A549 (cell line): ENCODE data around the gene NCAPH2. TPM values are rescaled to one million over a fixed set of nuclear protein-coding genes. Genes with fewer than 3 reads are reported as not detected.

Experiments used
- ATAC-seq, 2 experiments: fragments of 200-7000 bp in 1 of 2; fragments of >200 bp in 1 of 2; cut with Nextera tagmentation in 1 of 2; cut with Tn5 transposase in 1 of 2; 3 replicates each; pipeline versions ENCODE4 v1.8.0 to v1.9.1; 2018 to 2020; ENCODE audit warnings: mild to moderate bottlenecking in 1 of 2, moderate library complexity in 1 of 2
- CTCF ChIA-PET: fragments of 300-600 bp; sonication (Branson Sonifier 250); formaldehyde crosslinking; extraction: SDS; loops from one replicate; lab custom pipeline; 2021; ENCODE audit warnings: antibody characterized with exemption, inconsistent platforms; lab: Yijun Ruan, JAX
- POLR2A ChIA-PET: fragments of 350-600 bp; formaldehyde crosslinking; extraction: SDS; loops from one replicate; lab custom pipeline; 2021; ENCODE audit warnings: antibody characterized with exemption, inconsistent platforms; lab: Yijun Ruan, JAX
- DNase-seq, 2 experiments: peaks; one replicate each; pipeline versions ENCODE4 v3.0.0 to v3.0.0-alpha.2; 2011 to 2016; ENCODE audit warnings: low read depth in 1 of 2, low spot score in 1 of 2
- FAIRE-seq: peaks from 2 replicates; lab custom pipeline; 2011; peaks lifted over from hg19 to GRCh38; lab: Jason Lieb, UNC
- H3K27ac ChIP-seq, 2 experiments: fragments of >200 bp; sonication (Bioruptor Twin); formaldehyde crosslinking; 3 replicates each; pipeline ENCODE4 v1.5.1; 2016 to 2017
- H3K4me1 ChIP-seq: fragments of >200 bp; sonication (Bioruptor Twin); formaldehyde crosslinking; 3 replicates; pipeline ENCODE4 v1.6.1; 2016
- H3K4me2 ChIP-seq: fragments of >200 bp; sonication (Bioruptor Twin); formaldehyde crosslinking; 3 replicates; pipeline ENCODE4 v1.6.1; 2016
- H3K4me3 ChIP-seq: fragments of >200 bp; sonication (Bioruptor Twin); formaldehyde crosslinking; 3 replicates; pipeline ENCODE4 v1.5.1; 2016
- H3K9me3 ChIP-seq: fragments of >200 bp; sonication (Bioruptor Twin); formaldehyde crosslinking; 3 replicates; pipeline ENCODE4 v1.6.1; 2016
- BHLHE40 ChIP-seq: IDR thresholded peaks from 2 replicates; pipeline ENCODE4 v1.6.1; 2012; ENCODE audit warnings: low read depth, low read length, inconsistent platforms
- CHD4 ChIP-seq: fragments of 200-600 bp; sonication (generic); IDR thresholded peaks from 2 replicates; pipeline ENCODE4 v1.6.1; 2016; ENCODE audit warnings: antibody characterized with exemption, mild to moderate bottlenecking, borderline replicate concordance
- ELK1 ChIP-seq: fragments of 150-350 bp; IDR thresholded peaks from 2 replicates; pipeline ENCODE4 v1.6.1; 2014; ENCODE audit warnings: low read depth, mild to moderate bottlenecking, low read length
- FOSB ChIP-seq: fragments of 250-450 bp; sonication (Bioruptor Pico); IDR thresholded peaks from 2 replicates; pipeline ENCODE4 v1.5.0; 2020; ENCODE audit warnings: mild to moderate bottlenecking, moderate library complexity
- FOXS1 ChIP-seq: fragments of 250-450 bp; sonication (Bioruptor Pico); IDR thresholded peaks from 2 replicates; pipeline ENCODE4 v1.5.0; 2020; ENCODE audit warnings: mild to moderate bottlenecking, moderate library complexity
- GATA3 ChIP-seq: IDR thresholded peaks from 2 replicates; pipeline ENCODE4 v1.6.1; 2012; ENCODE audit warnings: borderline replicate concordance
- MAFK ChIP-seq: fragments of 450-650 bp; IDR thresholded peaks from 2 replicates; pipeline ENCODE4 v1.6.1; 2014; ENCODE audit not compliant: partially characterized antibody
- MAZ ChIP-seq: fragments of 150-350 bp; IDR thresholded peaks from 2 replicates; pipeline ENCODE4 v1.6.1; 2014; ENCODE audit warnings: antibody characterized with exemption, low read depth, low read length, borderline replicate concordance
- NPAS2 ChIP-seq: fragments of 250-450 bp; sonication (Bioruptor Pico); IDR thresholded peaks from 2 replicates; pipeline ENCODE4 v1.8.0; 2022; ENCODE audit warnings: mild to moderate bottlenecking, moderate library complexity, borderline replicate concordance
- NR3C1 ChIP-seq: fragments of >200 bp; sonication (Bioruptor Twin); formaldehyde crosslinking; IDR thresholded peaks from 3 replicates; pipeline ENCODE4 v1.6.1; 2017
- POLR2A ChIP-seq: IDR thresholded peaks from 2 replicates; pipeline ENCODE4 v1.6.1; 2012; ENCODE audit warnings: mild to moderate bottlenecking, low read length
- RCOR1 ChIP-seq: fragments of 150-350 bp; IDR thresholded peaks from 2 replicates; pipeline ENCODE4 v1.6.1; 2014; ENCODE audit warnings: antibody characterized with exemption, low read length, low read depth
- REST ChIP-seq: fragments of 200-600 bp; sonication (generic); IDR thresholded peaks from 2 replicates; pipeline ENCODE4 v1.6.1; 2016; ENCODE audit warnings: antibody characterized with exemption, mild to moderate bottlenecking, moderate library complexity
- RFX5 ChIP-seq: fragments of 450-650 bp; IDR thresholded peaks from 2 replicates; pipeline ENCODE4 v1.7.1; 2014; ENCODE audit warnings: antibody characterized with exemption, mild to moderate bottlenecking, moderate library complexity
- TFCP2L1 ChIP-seq: fragments of 250-450 bp; sonication (Bioruptor Pico); IDR thresholded peaks from 2 replicates; pipeline ENCODE4 v1.5.0; 2021; ENCODE audit warnings: mild to moderate bottlenecking
- TP53 ChIP-seq: fragments of 250-450 bp; sonication (Bioruptor Pico); IDR thresholded peaks from 2 replicates; pipeline ENCODE4 v1.5.0; 2021; ENCODE audit warnings: mild to moderate bottlenecking, moderate library complexity
- USF2 ChIP-seq: fragments of 450-650 bp; IDR thresholded peaks from 2 replicates; pipeline ENCODE4 v1.6.1; 2014; ENCODE audit warnings: antibody characterized with exemption
- ZC3H11A ChIP-seq: fragments of 450-650 bp; IDR thresholded peaks from 2 replicates; pipeline ENCODE4 v1.6.1; 2014; ENCODE audit warnings: antibody characterized with exemption, mild to moderate bottlenecking
- ZFP36 ChIP-seq: fragments of 450-650 bp; IDR thresholded peaks from 2 replicates; pipeline ENCODE4 v1.6.1; 2014; ENCODE audit warnings: borderline replicate concordance; ENCODE audit not compliant: partially characterized antibody
- ZNF302 ChIP-seq: fragments of 250-450 bp; sonication (Bioruptor Pico); IDR thresholded peaks from 2 replicates; pipeline ENCODE4 v1.9.0; 2021; ENCODE audit warnings: inconsistent platforms, mild to moderate bottlenecking, moderate library complexity
- WGBS: methylation state at CpG from one replicate; pipeline ENCODE4 v1.1.6; 2017; ENCODE audit errors: missing lambda C conversion rate; 5-methylcytosine and 5-hydroxymethylcytosine counted together
- polyA plus RNA-seq, 4 experiments: library from polyadenylated mRNA; depleted of rRNA in 3 of 4; stranded (reverse); fragments of >200 nt; fragmentation: RNase III in 1 of 4; extraction: RNeasy Plus Mini Kit Qiagen cat#74134 plus additional on column Dnase treatment in 1 of 4; gene quantifications; 2 replicates in 3 of 4; 3 replicates in 1 of 4; pipeline ENCODE4 v1.2.3, GENCODE V29; 2011 to 2017
- TF ChIP-seq, protein P1 (sequence below): IDR thresholded peaks from 2 replicates; pipeline ENCODE4 v1.6.1; 2012
- TF ChIP-seq, protein P2 (sequence below): fragments of >200 bp; sonication (Bioruptor Twin); formaldehyde crosslinking; IDR thresholded peaks from 3 replicates; pipeline ENCODE4 v1.5.1; 2016
- TF ChIP-seq, protein P3 (sequence below): fragments of 250-450 bp; sonication (Bioruptor Pico); IDR thresholded peaks from 2 replicates; pipeline ENCODE4 v1.5.0; 2020; ENCODE audit warnings: low read depth, mild to moderate bottlenecking, moderate library complexity
- TF ChIP-seq, protein P4 (sequence below): IDR thresholded peaks from 2 replicates; pipeline ENCODE4 v1.6.1; 2012

The NCAPH2 gene
- polyA plus RNA-seq, 2 of the 4 experiments (the other 2 are of a cell fraction) = 14.3 to 27.7 TPM

- Histone ChIP-seq H3K4me3 (no peak overlapping the region), H3K4me1 (peaks cover 24% of the 10 kb centered on the region)
- POLR2A ChIA-PET = interaction anchor here (0.9 to 2.4 kb wide), 3 partner anchors 11 to 35 kb away, joined by 3 to 13 read pairs (median 3); partner anchors contain the start of genes LMF2 and SYCE3
- DNase-seq (no peak), FAIRE-seq (no peak)
- TF ChIP-seq NR3C1 = no peak
- TF ChIP-seq, protein P1, sequence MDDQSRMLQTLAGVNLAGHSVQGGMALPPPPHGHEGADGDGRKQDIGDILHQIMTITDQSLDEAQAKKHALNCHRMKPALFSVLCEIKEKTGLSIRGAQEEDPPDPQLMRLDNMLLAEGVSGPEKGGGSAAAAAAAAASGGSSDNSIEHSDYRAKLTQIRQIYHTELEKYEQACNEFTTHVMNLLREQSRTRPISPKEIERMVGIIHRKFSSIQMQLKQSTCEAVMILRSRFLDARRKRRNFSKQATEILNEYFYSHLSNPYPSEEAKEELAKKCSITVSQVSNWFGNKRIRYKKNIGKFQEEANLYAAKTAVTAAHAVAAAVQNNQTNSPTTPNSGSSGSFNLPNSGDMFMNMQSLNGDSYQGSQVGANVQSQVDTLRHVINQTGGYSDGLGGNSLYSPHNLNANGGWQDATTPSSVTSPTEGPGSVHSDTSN = 0 out of 2 replicates have a peak, but pooled peaks have one; percentile 34
- TF ChIP-seq NPAS2 (CRISPR knock-in tag) = no peak
- no peak for TF ChIP-seq ZNF302
- TF ChIP-seq ZC3H11A = no peak
- no peak for TF ChIP-seq RFX5
- TF ChIP-seq USF2 = no peak
- TF ChIP-seq, protein P2, sequence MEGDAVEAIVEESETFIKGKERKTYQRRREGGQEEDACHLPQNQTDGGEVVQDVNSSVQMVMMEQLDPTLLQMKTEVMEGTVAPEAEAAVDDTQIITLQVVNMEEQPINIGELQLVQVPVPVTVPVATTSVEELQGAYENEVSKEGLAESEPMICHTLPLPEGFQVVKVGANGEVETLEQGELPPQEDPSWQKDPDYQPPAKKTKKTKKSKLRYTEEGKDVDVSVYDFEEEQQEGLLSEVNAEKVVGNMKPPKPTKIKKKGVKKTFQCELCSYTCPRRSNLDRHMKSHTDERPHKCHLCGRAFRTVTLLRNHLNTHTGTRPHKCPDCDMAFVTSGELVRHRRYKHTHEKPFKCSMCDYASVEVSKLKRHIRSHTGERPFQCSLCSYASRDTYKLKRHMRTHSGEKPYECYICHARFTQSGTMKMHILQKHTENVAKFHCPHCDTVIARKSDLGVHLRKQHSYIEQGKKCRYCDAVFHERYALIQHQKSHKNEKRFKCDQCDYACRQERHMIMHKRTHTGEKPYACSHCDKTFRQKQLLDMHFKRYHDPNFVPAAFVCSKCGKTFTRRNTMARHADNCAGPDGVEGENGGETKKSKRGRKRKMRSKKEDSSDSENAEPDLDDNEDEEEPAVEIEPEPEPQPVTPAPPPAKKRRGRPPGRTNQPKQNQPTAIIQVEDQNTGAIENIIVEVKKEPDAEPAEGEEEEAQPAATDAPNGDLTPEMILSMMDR = no peak
- TF ChIP-seq RCOR1 = no peak
- no peak for TF ChIP-seq BHLHE40
- no peak for TF ChIP-seq CHD4
- TF ChIP-seq GATA3 = no peak
- no peak for TF ChIP-seq TFCP2L1
- no peak for TF ChIP-seq REST
- no peak for TF ChIP-seq ELK1
- TF ChIP-seq MAFK = no peak
- TF ChIP-seq FOSB (CRISPR knock-in tag) = no peak
- no peak for TF ChIP-seq ZFP36
- peak; percentile 13; the same call in 1 of the 2 replicates for TF ChIP-seq POLR2A
- TF ChIP-seq, protein P3, sequence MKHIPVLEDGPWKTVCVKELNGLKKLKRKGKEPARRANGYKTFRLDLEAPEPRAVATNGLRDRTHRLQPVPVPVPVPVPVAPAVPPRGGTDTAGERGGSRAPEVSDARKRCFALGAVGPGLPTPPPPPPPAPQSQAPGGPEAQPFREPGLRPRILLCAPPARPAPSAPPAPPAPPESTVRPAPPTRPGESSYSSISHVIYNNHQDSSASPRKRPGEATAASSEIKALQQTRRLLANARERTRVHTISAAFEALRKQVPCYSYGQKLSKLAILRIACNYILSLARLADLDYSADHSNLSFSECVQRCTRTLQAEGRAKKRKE = no peak
- TF ChIP-seq FOXS1 = no peak
- TF ChIP-seq, protein P4, sequence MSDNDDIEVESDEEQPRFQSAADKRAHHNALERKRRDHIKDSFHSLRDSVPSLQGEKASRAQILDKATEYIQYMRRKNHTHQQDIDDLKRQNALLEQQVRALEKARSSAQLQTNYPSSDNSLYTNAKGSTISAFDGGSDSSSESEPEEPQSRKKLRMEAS = 0 out of 2 replicates have a peak, but pooled peaks have one; percentile 9
- no peak for TF ChIP-seq TP53 (CRISPR knock-in tag)
- no peak for TF ChIP-seq MAZ
- TF ChIP-seq, all 56 proteins: peak for 3
- Histone ChIP-seq H3K9me3 (no peaks in the 10 kb centered on the region), H3K4me2 (peak overlapping the region; percentile 96; the same call in 2 of the 3 replicates), H3K27ac (peak overlapping the region in 1 of 2 experiments; percentile 99; a peak in 1 of 6 replicates)
- no peak for ATAC-seq
- WGBS = 96% methylated on average over 13 of the region's 18 CpGs
- CTCF ChIA-PET = interaction anchor here (0.7 to 3.0 kb wide), 6 partner anchors 10 to 286 kb away, joined by 3 to 19 read pairs (median 4); partner anchors contain the start of gene SYCE3
These were observed 20.1 kb downstream of the NCAPH2 start for GRCh38 chr22:50527921-50528681.
